Stimulated activated CD8-positive, alpha-beta memory T cell treated with anti-CD3 and anti-CD28 coated beads, Interleukin-15, amount 100 ng/mL, for 48 hours (primary cell): Measurements from ENCODE around the gene MIOX.
"Not testable (repeated sequence)": the region's sequence is repeated elsewhere in the genome, so short reads cannot be mapped to it uniquely, and the experiment has no call there.

Experiments used
- DNase-seq, 2 donors: peaks; one replicate each; pipeline ENCODE4 v3.0.0-alpha.2; 2020; ENCODE audit warnings: low read depth in 2 of 2

Gene MIOX

DNA sequence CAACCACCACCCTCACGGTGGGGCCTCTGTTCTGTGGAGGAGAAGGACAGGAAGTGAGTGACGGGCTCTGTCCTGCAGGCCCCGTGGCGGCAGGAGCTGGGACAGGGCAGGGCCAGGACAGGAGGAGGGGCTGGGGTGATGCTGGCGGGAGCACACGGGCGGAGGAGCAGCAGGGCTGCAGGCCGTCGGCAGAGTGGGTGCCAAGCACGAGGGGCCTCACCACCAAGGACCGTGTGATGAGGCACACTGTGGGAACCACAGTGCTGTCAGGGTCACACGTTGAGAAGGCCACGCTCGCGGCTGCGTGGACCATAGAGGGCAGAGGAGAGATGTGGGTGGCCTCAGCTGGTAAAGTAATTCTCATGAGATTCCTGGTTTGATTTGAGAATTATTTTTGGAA, 30.2 kb downstream of the MIOX start:
- no peak for DNase-seq

DNA sequence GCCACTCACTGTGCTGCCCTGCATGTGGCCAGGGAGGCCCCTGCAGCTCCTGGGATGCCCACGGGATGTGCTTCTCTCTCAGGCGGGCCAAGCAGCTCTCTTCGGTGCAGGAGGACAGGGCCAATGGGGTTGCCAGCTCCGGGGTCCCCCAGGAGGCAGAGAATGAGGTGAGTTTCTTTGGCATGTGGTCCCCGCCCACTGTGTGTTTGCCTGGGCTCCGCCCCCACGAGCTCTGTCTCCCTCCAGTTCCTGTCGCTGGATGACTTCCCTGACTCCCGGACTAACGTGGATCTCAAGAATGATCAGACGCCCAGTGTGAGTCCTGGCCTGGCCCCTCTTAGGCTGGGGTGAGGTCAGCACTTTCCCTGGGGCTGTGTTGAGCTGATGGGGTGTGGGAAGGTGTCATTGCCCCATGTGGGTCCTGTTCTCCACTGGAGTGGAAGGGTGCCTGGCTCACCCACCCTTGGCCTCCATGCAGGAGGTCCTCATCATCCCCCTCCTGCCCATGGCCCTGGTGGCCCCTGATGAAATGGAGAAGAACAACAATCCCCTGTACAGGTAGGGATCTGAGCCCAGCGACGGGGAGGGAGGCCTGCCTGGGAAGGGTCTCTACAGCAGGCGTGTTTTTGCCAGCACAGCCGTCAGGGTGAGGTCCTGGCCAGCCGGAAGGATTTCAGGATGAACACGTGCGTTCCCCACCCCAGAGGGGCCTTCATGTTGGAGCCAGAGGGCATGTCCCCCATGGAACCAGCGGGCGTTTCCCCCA, 31.0 kb downstream of the MIOX start:
- no peak for DNase-seq

DNA sequence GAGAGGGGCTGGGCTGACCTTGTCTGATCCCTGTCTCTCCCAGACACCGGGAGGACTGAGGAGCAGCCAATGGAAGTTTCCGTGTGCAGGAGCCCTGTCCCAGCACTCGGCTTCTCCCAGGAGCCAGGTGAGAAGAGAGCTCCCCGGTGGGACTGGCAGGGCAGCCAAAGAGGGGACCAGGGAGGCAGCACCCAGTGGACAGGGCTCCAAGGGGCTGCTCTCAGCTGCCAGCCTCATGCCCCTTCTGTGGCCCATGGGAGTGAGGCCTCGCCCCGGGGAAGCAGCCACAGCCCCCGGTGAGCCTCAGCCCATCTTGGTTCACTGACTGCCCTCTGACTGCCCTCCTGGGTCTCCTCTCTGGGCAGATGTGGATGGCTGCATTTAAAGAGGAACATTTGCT, 31.9 kb downstream of the MIOX start:
- no peak for DNase-seq

DNA sequence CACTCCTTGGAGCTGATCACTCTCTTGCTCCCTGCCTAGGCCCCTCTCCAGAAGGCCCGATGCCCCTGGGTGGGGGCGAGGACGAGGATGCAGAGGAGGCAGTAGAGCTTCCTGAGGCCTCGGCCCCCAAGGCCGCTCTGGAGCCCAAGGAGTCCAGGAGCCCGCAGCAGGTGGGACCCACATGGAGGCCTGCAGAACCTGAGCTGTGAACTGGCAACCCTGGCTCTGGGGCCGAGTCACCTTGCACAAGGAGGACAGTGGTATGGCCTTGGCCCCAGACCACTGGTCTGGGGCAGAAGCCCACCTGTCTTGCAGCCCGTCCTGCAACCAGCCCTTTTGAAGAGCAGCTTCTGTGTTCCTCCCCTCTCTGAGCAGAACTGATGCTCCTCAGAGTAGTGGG, 32.5 kb downstream of the MIOX start:
- no peak for DNase-seq

DNA sequence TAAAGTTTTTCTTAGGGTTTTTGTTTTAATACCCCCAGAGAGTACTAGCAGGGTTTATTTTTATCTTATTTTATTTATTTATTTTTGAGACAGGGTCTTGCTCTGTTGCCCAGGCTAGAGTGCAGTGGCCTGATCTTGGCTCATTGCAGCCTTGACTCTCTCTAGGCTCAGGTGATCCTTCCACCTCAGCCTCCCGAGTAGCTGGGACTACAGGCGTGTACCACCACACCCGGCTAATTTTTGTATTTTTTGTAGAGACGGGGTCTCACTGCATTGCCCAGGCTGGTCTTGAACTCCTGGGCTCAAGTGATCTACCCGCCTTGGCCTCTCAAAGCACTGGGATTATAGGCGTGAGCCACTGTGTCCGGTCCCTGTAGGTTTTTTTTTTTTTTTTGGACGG, 33.5 kb downstream of the MIOX start:
- DNase-seq, result not testable (repeated sequence)

DNA sequence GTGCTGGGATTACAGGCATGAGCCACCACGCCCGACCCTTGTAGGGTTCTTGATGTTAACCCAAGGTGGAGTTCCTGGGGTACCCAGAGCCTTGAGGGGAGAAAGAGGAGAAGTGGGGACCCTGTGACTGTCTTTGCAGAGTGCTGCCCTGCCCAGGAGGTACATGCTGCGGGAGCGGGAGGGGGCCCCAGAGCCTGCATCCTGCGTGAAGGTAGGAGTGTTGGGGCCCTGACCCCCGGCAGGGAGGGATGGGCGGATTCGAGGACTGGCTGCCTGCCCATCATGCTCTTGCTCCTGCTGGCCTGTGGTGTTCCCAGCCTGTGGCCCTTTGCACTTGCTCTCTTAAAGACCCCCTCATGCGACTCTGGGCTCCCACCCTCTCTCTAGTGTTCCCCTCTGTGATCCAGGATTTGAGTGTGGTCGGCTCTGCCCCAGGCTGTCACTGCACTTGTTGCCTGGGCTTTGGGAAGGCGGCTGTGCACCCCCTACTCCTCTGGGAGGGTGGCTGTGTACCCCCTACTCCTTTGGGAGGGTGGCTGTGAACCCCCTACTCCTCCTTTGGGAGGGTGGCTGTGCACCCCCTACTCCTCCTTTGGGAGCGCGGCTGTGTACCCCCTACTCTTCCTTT, 34.3 kb downstream of the MIOX start:
- no peak for DNase-seq

DNA sequence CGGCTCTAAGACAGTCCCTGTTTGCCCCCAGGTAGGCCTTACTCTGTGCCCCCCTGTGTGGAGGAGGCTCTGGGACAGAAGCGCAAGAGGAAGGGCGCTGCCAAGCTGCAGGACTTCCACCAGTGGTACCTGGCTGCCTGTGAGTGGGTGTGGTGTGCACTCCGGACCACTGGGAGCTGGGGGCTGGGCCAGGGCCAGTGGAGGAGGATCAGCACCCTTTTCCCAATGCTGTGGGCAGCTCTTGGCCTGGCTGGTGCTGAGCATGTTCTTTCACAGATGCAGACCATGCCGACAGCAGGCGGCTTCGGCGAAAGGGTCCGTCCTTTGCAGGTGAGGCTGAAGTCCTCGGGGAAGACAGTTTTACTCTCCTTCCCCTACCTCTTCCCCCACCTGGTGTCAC, 35.1 kb downstream of the MIOX start:
- DNase-seq, result no peak

DNA sequence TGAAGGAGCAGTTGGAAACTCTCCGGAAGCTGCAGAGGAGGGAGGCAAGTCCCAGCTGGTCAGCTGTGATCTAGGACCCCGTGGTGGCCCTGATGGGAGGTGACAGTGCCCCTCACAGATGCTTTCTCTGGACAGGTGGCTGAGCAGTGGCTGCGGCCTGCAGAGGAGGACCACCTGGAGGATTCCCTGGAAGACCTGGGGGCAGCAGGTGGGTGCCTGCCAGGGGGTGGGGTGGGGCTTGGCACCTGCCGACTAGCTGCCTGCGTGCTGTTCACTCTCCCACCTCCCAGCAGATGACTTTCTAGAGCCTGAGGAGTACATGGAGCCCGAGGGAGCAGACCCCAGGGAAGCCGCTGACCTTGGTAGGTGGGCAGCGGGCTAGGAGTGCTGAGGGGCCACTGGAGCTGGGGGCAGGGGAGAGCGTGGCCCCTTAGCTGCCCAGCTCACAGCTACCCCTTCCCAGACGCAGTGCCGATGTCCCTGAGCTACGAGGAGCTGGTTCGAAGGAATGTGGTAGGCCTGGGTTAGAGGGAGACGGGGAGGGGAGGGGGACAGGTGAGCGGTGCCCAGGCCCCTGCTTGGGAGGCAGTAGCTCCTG, 35.6 kb downstream of the MIOX start:
- no peak for DNase-seq

DNA sequence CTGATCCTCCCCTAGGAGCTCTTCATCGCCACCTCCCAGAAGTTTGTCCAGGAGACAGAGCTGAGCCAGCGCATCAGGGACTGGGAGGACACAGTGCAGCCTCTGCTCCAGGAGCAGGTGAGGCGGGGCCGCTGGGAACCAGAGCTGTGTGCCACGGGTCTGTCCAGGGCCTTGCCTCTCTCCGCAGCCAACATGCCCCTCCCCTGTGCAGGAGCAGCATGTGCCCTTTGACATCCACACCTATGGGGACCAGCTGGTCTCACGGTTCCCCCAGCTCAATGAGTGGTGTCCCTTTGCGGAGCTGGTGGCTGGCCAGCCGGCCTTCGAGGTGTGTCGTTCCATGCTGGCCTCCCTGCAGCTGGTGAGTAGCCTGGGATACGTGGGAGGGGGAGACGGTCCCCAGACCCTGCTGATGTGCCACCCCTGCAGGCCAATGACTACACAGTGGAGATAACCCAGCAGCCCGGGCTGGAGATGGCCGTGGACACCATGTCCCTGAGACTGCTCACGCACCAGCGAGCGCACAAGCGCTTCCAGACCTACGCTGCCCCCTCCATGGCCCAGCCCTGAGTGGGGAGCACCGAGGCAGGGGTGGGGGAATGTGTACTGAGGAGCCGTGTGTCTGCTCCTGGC, 36.3 kb downstream of the MIOX start:
- no peak for DNase-seq

DNA sequence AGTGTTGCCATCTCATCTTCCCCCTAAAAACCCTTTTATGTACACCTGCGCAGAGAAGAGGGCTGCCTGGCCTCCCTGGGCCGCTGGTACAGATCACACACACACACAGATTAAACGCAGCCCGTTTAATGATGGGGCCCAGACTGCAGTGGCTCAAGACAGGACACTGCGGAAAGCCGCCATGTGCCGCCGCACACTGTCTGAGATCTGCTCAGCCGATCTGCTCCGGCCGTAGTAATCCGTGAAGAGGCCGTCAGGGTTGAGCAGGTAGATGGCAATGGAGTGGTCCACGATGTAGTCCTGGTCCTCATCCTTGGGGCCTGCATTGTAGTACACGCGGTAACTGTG, 36.8 kb downstream of the MIOX start:
- DNase-seq, result no peak

DNA sequence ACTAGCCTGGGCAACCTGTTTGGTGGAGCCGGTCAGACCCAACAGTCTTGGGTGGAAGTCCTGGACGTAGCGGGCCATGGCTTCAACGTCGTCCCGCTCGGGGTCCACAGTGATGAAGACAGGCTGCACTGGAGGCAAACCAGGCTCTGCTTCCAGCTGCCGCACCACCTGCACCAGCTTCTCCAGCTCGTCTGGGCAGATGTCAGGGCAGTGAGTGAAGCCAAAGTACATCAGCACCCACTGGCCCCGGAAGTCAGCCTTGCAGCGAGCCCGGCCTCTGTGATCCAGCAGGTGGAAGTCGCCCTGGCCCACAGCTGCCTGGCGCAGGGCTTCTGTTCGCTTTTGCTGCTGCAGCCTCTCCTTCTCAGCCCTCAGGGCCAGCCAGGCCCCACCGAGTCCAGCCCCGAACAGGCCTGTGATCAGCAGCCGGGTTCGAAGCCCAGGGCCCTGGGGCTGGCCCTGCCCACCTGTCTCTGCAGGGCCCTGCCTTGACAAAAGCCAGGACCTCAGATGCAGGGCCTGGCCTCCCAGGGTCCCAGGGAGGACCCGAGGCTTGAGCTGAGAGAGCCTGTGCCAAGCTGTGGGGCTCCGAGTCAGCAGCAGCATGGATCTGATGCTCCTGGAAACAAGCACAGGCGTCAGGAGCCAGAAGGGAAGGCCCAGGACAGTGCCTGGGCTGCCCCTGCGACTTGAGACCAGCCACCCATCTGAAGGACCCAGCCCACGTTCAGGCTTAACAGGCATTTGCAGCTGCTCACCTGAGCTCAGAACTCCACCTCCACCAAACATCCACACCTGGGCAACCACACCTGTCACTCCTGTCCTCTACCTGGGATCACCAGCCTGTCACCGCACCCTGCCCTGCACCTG, 37.4 kb downstream of the MIOX start:
- DNase-seq, result no peak

DNA sequence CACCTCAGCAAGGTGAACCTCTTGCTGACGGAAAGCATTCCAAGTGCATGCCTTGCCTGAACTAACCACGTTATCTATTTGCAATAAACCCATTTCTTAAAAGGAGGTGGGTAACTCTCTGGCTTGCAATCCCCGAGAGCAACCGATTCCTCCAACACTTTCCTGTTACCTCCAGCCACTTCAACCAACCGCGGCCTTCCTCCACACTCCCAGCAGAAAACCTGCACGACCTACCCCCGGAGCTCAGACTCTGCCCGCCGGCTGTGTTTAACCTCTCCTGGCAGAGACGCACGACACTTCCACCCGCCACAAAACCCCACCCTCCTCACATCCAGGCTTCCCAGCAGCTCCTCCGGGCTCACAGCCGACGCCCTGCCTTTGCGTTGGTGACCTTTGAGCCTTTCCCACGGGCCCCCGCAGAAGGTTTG, 38.0 kb downstream of the MIOX start:
- no peak for DNase-seq

DNA sequence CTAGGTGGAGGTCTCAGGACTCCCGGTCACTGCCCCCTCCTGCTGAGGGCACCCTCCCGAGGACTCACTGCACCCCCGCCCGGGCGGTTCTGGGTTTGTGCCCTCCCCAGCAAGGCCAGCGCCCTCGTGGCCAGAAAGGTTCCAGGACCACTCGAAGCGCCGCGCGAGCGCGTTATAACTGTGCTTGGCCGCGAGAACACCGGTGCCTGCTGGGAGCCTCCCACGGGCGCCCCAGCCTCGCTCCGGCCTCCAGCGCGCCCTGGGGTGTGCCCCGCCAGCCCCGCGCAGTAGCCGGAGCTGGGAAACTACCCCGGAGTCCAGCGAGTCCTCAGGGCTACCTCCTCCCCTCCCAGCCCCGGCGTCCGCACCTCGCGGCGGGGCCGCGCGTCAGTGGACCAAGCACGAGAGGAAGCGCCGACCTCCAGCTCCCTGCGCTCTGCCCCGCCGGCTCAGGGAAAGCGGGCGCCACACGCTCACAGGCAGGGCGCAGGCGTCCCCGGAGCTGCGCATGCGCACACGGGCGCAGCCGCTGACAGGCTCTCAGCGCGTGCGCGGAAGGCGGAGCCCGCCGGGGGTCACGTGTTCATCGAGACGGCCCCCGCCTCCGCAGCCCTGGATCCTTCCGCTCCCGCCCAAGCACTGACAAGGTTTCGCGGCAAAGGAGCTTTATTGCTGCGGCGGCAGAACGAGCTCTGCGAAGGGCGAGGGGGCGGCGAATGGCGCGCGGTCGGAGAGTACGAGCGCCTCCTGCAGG, 38.6 kb downstream of the MIOX start, which contains the start of gene SCO2:
TSS of gene SCO2 (minus strand) at position 495 of the 754 bp plus-strand sequence. CDS start 1,187 bp downstream, outside the sequence.
- peak; percentile 94 to 96 for DNase-seq

DNA sequence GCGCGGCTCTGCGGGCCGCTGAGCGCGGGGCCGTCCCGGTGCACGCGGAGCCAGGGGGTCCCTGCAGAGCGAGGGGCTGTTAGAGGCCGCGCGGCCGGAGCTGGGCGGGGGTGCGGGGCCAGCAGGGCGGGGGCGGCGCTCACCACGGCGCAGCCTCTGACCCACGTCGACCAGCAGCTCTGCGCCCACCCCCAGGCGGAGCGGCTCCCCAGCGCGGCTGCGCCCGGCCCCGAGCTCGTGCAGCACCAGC, 39.1 kb downstream of the MIOX start:
- DNase-seq, result no peak

DNA sequence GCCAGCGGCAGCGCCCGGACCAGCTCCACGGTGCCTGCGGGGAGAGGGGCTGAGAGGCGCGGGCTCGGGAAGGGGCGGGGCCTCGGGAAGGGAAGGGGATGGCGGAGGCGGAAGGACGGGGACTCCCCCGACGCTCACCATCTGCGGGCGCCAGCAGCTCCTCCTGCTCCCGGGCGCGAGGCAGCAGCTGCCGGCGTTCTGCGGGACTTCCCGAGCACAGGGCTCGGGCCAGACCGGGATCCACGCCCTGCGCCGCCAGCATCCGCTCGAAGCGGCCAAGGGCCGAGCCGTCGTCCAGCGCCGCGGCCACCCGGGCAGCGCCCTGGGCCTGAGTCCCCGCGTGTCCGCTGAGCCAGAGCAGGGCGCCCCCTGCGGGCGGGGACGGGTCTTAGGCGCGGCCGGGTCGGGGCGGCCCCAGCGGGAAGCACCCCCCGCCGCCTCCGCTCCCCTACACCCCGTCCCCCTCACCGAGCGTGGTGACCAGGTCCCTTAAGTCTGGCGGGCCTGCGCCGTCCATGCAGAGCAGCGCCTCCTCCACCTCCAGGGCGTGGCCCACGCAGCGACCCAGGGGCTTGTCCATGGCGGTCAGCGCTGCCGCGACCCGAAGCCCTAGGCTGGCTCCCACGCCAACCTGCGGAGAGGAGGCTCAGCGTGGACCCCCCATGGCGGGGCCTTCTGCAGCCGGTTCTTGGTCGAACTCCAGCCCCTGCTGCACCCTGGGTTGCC, 39.6 kb downstream of the MIOX start:
- DNase-seq, result peak; percentile 83 to 85

DNA sequence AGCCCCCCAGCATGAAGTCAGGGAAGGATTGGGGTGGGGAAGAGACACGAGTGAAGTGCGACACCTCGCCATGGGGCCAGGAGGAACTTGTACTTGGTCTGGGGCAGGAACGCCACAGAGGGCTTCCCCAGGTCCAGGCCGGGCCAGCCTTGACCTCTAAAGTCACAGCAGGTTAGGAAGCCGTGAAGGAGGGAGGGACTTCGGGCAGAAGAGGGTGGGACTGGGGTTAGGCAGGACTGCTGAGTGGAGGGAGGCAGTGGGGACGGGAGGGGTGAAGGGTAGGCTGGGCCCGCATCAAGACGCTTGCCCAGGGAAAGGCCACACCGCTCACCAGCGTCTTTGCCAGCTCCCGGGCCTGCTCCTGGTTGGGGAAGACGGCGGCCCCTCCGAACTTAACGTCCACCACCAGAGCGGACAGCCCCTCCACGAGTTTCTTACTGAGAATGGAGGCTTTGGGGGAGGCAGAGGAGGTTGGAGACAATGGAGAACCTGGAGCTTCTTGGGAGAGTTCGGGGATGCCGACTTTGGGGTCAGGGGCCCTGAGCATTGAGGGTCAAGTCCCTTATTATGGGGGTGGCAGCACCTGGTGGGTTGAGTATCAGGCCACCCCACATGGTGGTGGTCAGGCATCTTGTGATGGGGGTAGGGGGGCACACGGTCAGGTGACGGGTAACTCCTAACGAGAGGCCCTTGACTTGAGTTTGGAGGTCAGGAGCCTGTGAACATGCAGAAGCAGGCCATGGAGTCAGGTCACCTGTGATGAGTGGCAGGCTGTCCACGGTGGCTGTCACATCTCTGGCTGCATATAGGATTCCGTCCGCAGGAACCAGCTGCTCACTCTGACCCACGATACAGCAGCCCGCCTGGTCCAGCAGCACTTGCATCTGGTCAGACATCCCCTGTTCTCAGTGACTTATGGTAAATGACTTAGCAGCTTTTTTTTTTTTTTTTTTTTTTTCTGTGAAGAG, 40.5 kb downstream of the MIOX start:
- no peak for DNase-seq

DNA sequence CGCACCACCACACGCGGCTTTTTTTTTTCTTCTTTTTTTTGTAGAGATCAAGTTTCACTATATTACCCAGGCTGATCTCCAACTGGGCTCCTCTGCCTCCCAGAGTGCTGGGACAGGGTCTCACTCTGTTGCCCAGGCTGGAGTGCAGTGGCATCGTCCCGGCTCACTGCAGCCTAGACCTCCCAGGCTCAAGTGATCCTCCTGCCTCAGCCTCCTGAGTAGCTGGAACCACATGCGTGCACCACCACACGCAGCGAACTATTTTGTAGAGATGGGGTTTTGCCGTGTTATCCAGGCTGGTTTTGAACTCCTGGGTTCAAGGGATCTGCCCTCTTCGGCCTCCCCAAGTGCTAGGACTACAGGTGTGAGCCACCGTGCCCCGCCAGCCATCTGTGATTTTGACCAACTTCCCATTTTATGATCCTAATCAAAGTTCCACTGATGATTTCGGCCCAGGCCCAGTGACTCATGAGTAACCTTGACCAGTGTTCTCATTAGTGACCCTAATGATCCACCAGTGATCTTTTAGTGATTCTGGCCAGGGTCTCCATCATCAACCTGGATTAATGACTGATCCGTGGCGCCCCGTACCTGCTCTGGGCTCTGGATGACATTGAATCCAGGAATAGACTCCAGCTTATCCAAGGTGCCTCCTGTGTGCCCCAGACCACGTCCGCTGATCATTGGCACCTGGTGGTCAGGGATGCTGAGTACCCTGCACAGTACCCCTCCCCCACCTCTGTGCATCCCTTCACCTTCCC, 41.4 kb downstream of the MIOX start:
- DNase-seq, result no peak

DNA sequence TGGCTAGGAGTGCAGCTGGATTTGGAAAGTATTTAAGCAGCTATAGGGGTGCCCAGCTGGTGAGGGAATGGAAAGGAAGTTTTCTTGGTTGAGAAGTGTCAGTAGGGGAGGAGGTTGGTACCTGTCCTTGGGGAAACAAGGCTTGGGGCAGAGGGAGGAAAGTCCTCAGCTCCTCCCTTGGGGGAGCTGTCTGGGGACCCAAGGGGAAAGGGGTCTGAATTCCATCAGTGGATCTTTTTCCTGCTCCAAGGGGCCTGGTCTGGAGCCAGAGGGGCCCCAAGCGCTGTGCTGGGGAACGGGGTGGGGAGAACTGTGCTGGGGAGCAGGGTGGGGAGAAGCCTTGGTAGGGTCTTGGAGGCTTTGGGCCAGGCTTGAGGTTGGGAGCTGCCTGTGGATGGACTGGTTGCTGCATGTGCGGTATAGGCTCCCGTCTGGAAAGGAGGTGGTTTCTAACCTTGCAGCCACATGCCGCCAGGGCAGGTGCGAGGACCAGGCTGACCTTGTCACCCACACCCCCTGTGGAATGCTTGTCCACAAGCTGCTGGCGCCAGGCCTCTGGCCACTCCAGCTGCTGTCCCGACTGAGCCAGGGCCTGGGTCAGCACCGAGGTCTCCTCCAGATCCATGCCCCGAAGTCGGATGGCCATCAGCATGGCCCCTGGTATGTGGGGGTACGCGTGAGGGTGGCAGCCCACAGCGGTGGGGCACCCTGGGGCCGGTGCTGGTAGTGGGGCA, 42.2 kb downstream of the MIOX start:
- DNase-seq, result no peak
